GM19099 (cell line): ENCODE results near the gene CCDC85C.

Source experiments
- POLR2A ChIP-seq: IDR thresholded peaks from 3 replicates; pipeline ENCODE4 v1.6.1; 2011; ENCODE audit warnings: low read depth; ENCODE audit not compliant: insufficient read length; ENCODE audit errors: extremely low read depth

The CCDC85C gene

GRCh38 chr14:99592394-99592793 lies 11.6 kb downstream of the CCDC85C start:
- TF ChIP-seq POLR2A = no peak

- TF ChIP-seq POLR2A = no peak
Observed at GRCh38 chr14:99590746-99591555, 13.1 kb downstream of the CCDC85C start.

GRCh38 chr14:99589651-99590530 lies 14.1 kb downstream of the CCDC85C start:
- no peak for TF ChIP-seq POLR2A

- TF ChIP-seq POLR2A = no peak
Observed at GRCh38 chr14:99589031-99589441, 15.0 kb downstream of the CCDC85C start.

GRCh38 chr14:99587460-99588278 lies 16.3 kb downstream of the CCDC85C start:
- TF ChIP-seq POLR2A = no peak

- no peak for TF ChIP-seq POLR2A
Observed at GRCh38 chr14:99586761-99587459, 17.1 kb downstream of the CCDC85C start.

- no peak for TF ChIP-seq POLR2A
Observed at GRCh38 chr14:99586054-99586760, 17.8 kb downstream of the CCDC85C start.

GRCh38 chr14:99584823-99585222 lies 19.2 kb downstream of the CCDC85C start:
- no peak for TF ChIP-seq POLR2A

GRCh38 chr14:99581938-99582337 lies 22.1 kb downstream of the CCDC85C start:
- no peak for TF ChIP-seq POLR2A

GRCh38 chr14:99581374-99581773 lies 22.6 kb downstream of the CCDC85C start:
- no peak for TF ChIP-seq POLR2A

GRCh38 chr14:99579903-99580571 lies 24.0 kb downstream of the CCDC85C start:
- no peak for TF ChIP-seq POLR2A

GRCh38 chr14:99579120-99579836 lies 24.7 kb downstream of the CCDC85C start:
- no peak for TF ChIP-seq POLR2A
